HEK293 (cell line): ENCODE measurements around the gene STAT3.

Source experiments
- MYNN ChIP-seq: fragments of 450-650 bp; formaldehyde crosslinking; IDR thresholded peaks from 2 replicates; pipeline ENCODE4 v1.5.1; 2016; ENCODE audit warnings: missing biosample characterization, missing genetic modification characterization, borderline replicate concordance
- ZNF19 ChIP-seq: fragments of 450-650 bp; formaldehyde crosslinking; IDR thresholded peaks from 2 replicates; pipeline ENCODE4; 2016; ENCODE audit warnings: missing biosample characterization, missing genetic modification characterization, low read depth
- ZNF544 ChIP-seq: fragments of 450-650 bp; formaldehyde crosslinking; IDR thresholded peaks from 2 replicates; pipeline ENCODE4 v1.5.0; 2017; ENCODE audit warnings: missing biosample characterization, missing genetic modification characterization
- TF ChIP-seq, protein P1 (sequence below): fragments of 450-650 bp; formaldehyde crosslinking; IDR thresholded peaks from 2 replicates; pipeline ENCODE4 v1.5.1; 2016; ENCODE audit warnings: missing biosample characterization, missing genetic modification characterization
- TF ChIP-seq, protein P2 (sequence below): fragments of 450-650 bp; formaldehyde crosslinking; IDR thresholded peaks from 2 replicates; pipeline ENCODE4 v1.5.1; 2016; ENCODE audit warnings: missing biosample characterization, missing genetic modification characterization
- TF ChIP-seq, protein P3 (sequence below): fragments of 450-650 bp; formaldehyde crosslinking; IDR thresholded peaks from 2 replicates; pipeline ENCODE4 v1.5.1; 2016; ENCODE audit warnings: missing biosample characterization, missing genetic modification characterization
- TF ChIP-seq, protein P4 (sequence below): IDR thresholded peaks from 2 replicates; pipeline ENCODE4 v1.6.1; 2011; ENCODE audit warnings: mild to moderate bottlenecking, low read depth, low read length, borderline replicate concordance

DNA sequence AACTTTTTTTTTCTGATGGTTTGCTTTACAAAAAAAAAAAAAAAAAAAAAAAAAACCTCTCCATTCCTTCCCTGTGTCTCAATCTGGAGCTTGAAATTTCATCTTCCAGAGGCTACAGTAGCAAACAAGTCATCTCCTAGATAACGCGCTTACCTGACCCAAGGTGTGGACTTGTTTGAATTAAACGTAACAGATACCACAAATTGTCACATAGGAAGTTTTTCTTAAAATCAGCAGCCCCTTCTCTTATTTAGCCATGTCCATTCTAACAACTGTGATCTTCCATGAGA lies 114.0 kb downstream of the STAT3 start:
- TF ChIP-seq, protein P1, sequence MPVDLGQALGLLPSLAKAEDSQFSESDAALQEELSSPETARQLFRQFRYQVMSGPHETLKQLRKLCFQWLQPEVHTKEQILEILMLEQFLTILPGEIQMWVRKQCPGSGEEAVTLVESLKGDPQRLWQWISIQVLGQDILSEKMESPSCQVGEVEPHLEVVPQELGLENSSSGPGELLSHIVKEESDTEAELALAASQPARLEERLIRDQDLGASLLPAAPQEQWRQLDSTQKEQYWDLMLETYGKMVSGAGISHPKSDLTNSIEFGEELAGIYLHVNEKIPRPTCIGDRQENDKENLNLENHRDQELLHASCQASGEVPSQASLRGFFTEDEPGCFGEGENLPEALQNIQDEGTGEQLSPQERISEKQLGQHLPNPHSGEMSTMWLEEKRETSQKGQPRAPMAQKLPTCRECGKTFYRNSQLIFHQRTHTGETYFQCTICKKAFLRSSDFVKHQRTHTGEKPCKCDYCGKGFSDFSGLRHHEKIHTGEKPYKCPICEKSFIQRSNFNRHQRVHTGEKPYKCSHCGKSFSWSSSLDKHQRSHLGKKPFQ (tag by site-specific recombination): no peak
- TF ChIP-seq, protein P2, sequence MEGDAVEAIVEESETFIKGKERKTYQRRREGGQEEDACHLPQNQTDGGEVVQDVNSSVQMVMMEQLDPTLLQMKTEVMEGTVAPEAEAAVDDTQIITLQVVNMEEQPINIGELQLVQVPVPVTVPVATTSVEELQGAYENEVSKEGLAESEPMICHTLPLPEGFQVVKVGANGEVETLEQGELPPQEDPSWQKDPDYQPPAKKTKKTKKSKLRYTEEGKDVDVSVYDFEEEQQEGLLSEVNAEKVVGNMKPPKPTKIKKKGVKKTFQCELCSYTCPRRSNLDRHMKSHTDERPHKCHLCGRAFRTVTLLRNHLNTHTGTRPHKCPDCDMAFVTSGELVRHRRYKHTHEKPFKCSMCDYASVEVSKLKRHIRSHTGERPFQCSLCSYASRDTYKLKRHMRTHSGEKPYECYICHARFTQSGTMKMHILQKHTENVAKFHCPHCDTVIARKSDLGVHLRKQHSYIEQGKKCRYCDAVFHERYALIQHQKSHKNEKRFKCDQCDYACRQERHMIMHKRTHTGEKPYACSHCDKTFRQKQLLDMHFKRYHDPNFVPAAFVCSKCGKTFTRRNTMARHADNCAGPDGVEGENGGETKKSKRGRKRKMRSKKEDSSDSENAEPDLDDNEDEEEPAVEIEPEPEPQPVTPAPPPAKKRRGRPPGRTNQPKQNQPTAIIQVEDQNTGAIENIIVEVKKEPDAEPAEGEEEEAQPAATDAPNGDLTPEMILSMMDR (tag by site-specific recombination): no peak
- TF ChIP-seq, protein P3, sequence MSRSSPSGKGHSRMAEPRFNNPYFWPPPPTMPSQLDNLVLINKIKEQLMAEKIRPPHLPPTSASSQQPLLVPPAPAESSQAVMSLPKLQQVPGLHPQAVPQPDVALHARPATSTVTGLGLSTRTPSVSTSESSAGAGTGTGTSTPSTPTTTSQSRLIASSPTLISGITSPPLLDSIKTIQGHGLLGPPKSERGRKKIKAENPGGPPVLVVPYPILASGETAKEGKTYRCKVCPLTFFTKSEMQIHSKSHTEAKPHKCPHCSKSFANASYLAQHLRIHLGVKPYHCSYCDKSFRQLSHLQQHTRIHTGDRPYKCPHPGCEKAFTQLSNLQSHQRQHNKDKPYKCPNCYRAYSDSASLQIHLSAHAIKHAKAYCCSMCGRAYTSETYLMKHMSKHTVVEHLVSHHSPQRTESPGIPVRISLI (tag by site-specific recombination): peak; percentile 56
- TF ChIP-seq ZNF19 (tag by site-specific recombination) (no peak), MYNN (no peak), ZNF544 (tag by site-specific recombination) (no peak)
- TF ChIP-seq, protein P4, sequence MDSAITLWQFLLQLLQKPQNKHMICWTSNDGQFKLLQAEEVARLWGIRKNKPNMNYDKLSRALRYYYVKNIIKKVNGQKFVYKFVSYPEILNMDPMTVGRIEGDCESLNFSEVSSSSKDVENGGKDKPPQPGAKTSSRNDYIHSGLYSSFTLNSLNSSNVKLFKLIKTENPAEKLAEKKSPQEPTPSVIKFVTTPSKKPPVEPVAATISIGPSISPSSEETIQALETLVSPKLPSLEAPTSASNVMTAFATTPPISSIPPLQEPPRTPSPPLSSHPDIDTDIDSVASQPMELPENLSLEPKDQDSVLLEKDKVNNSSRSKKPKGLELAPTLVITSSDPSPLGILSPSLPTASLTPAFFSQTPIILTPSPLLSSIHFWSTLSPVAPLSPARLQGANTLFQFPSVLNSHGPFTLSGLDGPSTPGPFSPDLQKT: no peak
